Colonic mucosa (tissue), 4 donors: ENCODE results near the gene UGP2. TPM values are rescaled to one million over a fixed set of nuclear protein-coding genes. Genes with fewer than 3 reads are reported as not detected.

Experiments
- DNase-seq: peaks from one replicate; pipeline ENCODE4 v3.0.0-alpha.2; 2020
- H3K27ac ChIP-seq: fragments of 200-600 bp; one replicate; pipeline ENCODE4 v1.8.0; 2021
- H3K27me3 ChIP-seq: fragments of 200-600 bp; one replicate; pipeline ENCODE4 v1.8.0; 2021
- H3K36me3 ChIP-seq: fragments of 200-600 bp; one replicate; pipeline ENCODE4 v1.8.0; 2021
- H3K4me1 ChIP-seq: fragments of 200-600 bp; one replicate; pipeline ENCODE4 v1.8.0; 2021; ENCODE audit warnings: mild to moderate bottlenecking
- H3K4me3 ChIP-seq: fragments of 200-600 bp; one replicate; pipeline ENCODE4 v1.8.0; 2021
- H3K9ac ChIP-seq, 2 donors: one replicate each; pipeline ENCODE4 v1.7.0; 2013; ENCODE audit warnings: control low read depth in 2 of 2, low read depth in 2 of 2, low read length in 2 of 2
- H3K9me3 ChIP-seq: fragments of 200-600 bp; one replicate; pipeline ENCODE4 v1.8.0; 2021
- intact Hi-C: fragments of 100-400 bp; cut with DNase I; formaldehyde crosslinking; loops from one replicate; pipeline ENCODE4 v1.14.1; 2022
- total RNA-seq, 2 donors: library from RNA; stranded (reverse); fragmentation: NEBNext Ultra II Directional in 1 of 2; extraction: Animal tissue kit (Norgen Biotek cat#: 25700) in 1 of 2; gene quantifications; one replicate each; pipeline ENCODE4 v1.2.1, GENCODE V29; 2021
- TF ChIP-seq, protein P1 (sequence below): fragments of 200-600 bp; IDR thresholded peaks from one replicate; pipeline ENCODE4 v1.8.0; 2022; ENCODE audit warnings: antibody characterized with exemption, mild to moderate bottlenecking
- donor health status: healthy.
- donor health status: DM: no; HTN: no; CAD: no.
- donor health status: DM: no; HTN: no; CAD: no.

The UGP2 gene
- total RNA-seq, 2 donors from 2014 or later = 314 to 570 TPM

DNA sequence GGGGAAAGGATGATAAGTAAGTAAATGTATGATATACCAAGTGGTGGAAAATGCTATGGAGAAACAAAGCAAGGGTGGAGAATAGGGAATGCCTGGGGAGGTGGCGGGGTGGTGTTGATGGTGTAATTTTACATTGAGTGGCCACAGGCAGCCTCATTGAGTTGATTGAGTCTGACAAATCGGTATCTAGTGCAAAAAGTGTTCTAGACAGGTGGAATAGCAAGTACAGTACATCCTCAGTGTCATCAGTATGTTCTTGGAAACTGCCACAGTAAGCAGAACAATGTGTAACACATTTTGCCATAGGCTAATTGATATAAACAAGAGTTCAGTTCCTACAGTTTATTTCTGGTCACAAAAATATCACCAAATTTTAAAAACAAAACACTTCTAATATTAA is 46.4 kb downstream of the UGP2 start:
- intact Hi-C loops = no loop called here
- H3K9ac ChIP-seq = no peak overlapping the region
- no peaks in the 10 kb centered on the region for H3K27me3 ChIP-seq
- H3K9me3 ChIP-seq = no peaks in the 10 kb centered on the region
- TF ChIP-seq, protein P1, sequence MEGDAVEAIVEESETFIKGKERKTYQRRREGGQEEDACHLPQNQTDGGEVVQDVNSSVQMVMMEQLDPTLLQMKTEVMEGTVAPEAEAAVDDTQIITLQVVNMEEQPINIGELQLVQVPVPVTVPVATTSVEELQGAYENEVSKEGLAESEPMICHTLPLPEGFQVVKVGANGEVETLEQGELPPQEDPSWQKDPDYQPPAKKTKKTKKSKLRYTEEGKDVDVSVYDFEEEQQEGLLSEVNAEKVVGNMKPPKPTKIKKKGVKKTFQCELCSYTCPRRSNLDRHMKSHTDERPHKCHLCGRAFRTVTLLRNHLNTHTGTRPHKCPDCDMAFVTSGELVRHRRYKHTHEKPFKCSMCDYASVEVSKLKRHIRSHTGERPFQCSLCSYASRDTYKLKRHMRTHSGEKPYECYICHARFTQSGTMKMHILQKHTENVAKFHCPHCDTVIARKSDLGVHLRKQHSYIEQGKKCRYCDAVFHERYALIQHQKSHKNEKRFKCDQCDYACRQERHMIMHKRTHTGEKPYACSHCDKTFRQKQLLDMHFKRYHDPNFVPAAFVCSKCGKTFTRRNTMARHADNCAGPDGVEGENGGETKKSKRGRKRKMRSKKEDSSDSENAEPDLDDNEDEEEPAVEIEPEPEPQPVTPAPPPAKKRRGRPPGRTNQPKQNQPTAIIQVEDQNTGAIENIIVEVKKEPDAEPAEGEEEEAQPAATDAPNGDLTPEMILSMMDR = no peak
- H3K4me3 ChIP-seq = no peak overlapping the region
- H3K27ac ChIP-seq = no peak overlapping the region
- no peak for DNase-seq
- no peaks in the 10 kb centered on the region for H3K4me1 ChIP-seq
- H3K36me3 ChIP-seq = peaks cover 5% of the 10 kb centered on the region

GRCh38 chr2:63888490-63889402 is 47.0 kb downstream of the UGP2 start:
- H3K36me3 ChIP-seq = peaks cover 5% of the 10 kb centered on the region

GRCh38 chr2:63890678-63891077 is 49.0 kb downstream of the UGP2 start:
- Histone ChIP-seq H3K4me3 (no peak overlapping the region), H3K9ac (no peak overlapping the region), H3K9me3 (no peaks in the 10 kb centered on the region), H3K27me3 (no peaks in the 10 kb centered on the region), H3K27ac (no peak overlapping the region), H3K4me1 (no peaks in the 10 kb centered on the region), H3K36me3 (no peaks in the 10 kb centered on the region)
- intact Hi-C loops = no loop called here
- no peak for DNase-seq
- TF ChIP-seq, protein P1 = no peak

More at GRCh38 chr2:63888490-63889402, 47.0 kb downstream of the UGP2 start:
- intact Hi-C loops = no loop called here
- Histone ChIP-seq H3K9ac (no peak overlapping the region), H3K9me3 (no peaks in the 10 kb centered on the region), H3K4me1 (no peaks in the 10 kb centered on the region), H3K4me3 (no peak overlapping the region), H3K27ac (no peak overlapping the region), H3K27me3 (no peaks in the 10 kb centered on the region)
- DNase-seq = peak; percentile 35
- TF ChIP-seq, protein P1 = peak; percentile 66

GRCh38 chr2:63891488-63892030 is 49.9 kb downstream of the UGP2 start:
- Histone ChIP-seq H3K4me3 (no peak overlapping the region), H3K9me3 (no peaks in the 10 kb centered on the region), H3K36me3 (no peaks in the 10 kb centered on the region), H3K27ac (no peak overlapping the region), H3K4me1 (no peaks in the 10 kb centered on the region), H3K9ac (no peak overlapping the region), H3K27me3 (no peaks in the 10 kb centered on the region)
- DNase-seq = no peak
- TF ChIP-seq, protein P1 = no peak
- intact Hi-C loops = no loop called here

DNA sequence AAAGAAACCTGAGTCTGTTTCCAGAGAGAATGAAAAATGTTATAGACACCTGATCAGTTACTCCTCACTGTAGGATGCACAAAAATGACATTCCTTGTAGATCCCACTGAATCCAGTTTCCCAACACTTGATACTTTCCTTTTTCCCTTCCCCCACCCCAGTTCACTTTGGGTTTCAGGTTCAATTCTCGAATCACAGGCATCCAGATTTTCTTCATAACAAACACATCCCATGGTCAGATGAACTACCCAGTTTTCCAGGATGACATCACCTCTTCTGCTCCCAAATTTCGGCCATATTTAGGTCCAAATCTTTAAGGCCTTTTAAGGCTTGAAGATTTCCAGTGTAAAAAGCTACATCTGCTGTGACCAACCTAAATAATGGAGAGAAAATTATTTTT is 51.5 kb downstream of the UGP2 start:
- Histone ChIP-seq H3K27me3 (no peaks in the 10 kb centered on the region), H3K9me3 (no peaks in the 10 kb centered on the region), H3K36me3 (no peaks in the 10 kb centered on the region), H3K27ac (no peak overlapping the region), H3K9ac (no peak overlapping the region), H3K4me1 (no peaks in the 10 kb centered on the region), H3K4me3 (no peak overlapping the region)
- TF ChIP-seq, protein P1 = no peak
- intact Hi-C loops = no loop called here
- DNase-seq = no peak
